Bladder microvascular endothelial cell (primary cell): ENCODE data around the gene ARR3. TPM values are rescaled to one million over a fixed set of nuclear protein-coding genes. Genes with fewer than 3 reads are reported as not detected.

ENCODE experiments used
- total RNA-seq: library from RNA; depleted of rRNA; stranded (reverse); fragments of >200 nt; gene quantifications from 2 replicates; pipeline ENCODE4 v1.2.3, GENCODE V29; 2014

Gene ARR3
- not detected in 2 replicates for total RNA-seq

GRCh38 chrX:70268034-70268433 lies at the start of gene ARR3:
TSS of gene ARR3 (plus strand) at chrX:70268334. CDS start at chrX:70269386, 1,052 bp downstream.

GRCh38 chrX:70234355-70234754 lies 33.8 kb upstream of the ARR3 start, which contains the start of gene AWAT1:
TSS of gene AWAT1 (plus strand) at chrX:70234655. CDS start at chrX:70234696, 41 bp downstream.

DNA sequence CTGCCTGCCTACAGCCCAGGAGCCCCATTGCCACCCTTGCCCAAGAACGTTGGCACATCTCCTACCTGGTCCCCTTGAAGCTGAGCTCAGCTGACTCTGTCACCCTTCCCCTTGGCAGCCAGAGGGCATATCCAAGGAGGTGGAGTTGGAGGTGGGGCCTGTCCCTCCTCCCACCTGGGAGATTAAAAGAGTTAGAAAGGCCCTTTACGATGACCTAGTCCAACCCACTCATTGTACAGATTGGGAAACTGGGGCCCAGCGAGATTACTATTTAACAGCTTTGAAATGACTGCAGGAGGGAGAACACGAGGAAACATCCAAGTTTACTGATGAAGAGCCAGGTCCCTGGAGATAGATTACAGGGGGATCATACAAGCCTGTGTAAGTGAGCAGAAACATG lies 8.0 kb upstream of the ARR3 start, which contains the start of gene P2RY4:
Gene P2RY4, minus strand, starts transcription at position 101 of the 400 bp plus-strand sequence. CDS start 580 bp downstream, outside the sequence.

GRCh38 chrX:70281951-70282350 lies 13.8 kb downstream of the ARR3 start, which contains the start of gene RAB41:
TSS of gene RAB41 (plus strand) at chrX:70282172. CDS start at chrX:70282218, 46 bp downstream.

DNA sequence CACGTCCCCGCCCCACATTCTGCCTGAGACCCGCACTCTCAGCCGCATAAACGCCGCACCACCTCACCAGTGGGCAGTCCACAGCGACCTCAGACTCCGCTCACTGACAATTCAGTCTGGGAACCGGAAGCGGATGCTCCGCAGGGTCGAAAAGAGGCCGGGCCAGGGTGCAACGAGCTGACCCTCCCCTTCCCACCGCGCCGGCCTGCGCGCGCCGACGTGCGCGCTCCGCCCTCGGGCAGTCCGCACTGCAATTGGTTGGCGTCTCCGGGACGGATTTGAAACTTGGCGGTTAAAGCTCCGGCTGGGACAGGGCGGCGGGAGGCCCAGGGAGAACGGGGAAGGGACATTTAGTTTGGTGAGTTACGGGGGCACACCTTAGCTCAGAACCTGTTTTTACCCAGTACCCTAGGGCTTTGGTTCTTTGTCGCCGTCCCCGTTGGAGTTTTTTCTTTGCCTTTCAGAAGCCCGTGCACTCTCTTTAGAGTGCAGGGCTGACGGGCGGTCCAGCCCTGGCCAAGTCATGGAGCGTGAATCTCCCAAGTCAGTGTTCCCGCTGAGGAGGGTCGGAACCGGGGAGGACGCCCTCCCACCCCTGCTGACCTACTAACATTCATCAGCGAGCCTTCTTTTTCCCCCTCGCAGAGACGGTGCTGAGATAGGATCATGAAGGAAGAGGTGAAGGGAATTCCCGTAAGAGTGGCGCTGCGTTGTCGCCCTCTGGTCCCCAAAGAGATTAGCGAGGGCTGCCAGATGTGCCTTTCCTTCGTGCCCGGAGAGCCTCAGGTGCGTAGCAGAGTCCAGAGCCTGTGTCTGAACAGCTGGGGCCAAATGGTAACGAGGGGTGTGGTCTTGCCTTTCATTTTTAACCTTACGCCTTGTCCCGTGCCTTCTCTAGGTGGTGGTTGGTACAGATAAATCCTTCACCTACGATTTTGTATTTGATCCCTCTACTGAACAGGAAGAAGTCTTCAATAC lies 21.9 kb downstream of the ARR3 start, which contains the start of the genes KIF4A and PDZD11:
Gene KIF4A, plus strand, starts transcription at position 312 of the 978 bp plus-strand sequence. Its CDS starts 355 bp downstream, at position 667.
Gene PDZD11, minus strand, starts transcription at position 135 of the 978 bp plus-strand sequence. CDS start 586 bp downstream, outside the sequence.

Other genes starting within 250 kb of the ARR3 start
- gene AWAT2, start 218.4 kb upstream of the ARR3 start, total RNA-seq = 0.25 TPM in 1 of 2 replicates, not detected in the other
- gene OTUD6A, start 205.9 kb upstream of the ARR3 start, total RNA-seq = not detected in 2 replicates
- gene IGBP1, start 134.9 kb upstream of the ARR3 start, total RNA-seq = 69.3 and 74.0 TPM in 2 replicates
- 0.16 TPM in 1 of 2 replicates, not detected in the other for gene DGAT2L6, start 90.9 kb upstream of the ARR3 start, total RNA-seq
- gene AWAT1, start 33.7 kb upstream of the ARR3 start, total RNA-seq = not detected in 2 replicates
- gene P2RY4, start 8.1 kb upstream of the ARR3 start, total RNA-seq = 0.06 TPM in 1 of 2 replicates, not detected in the other
- not detected in 2 replicates for gene RAB41, start 13.8 kb downstream of the ARR3 start, total RNA-seq
- gene PDZD11, start 21.6 kb downstream of the ARR3 start, total RNA-seq = 30.0 and 31.4 TPM in 2 replicates
- 11.3 and 13.8 TPM in 2 replicates for gene KIF4A, start 21.8 kb downstream of the ARR3 start, total RNA-seq
- gene GDPD2, start 155.0 kb downstream of the ARR3 start, total RNA-seq = not detected in 2 replicates
- gene DLG3, start 176.5 kb downstream of the ARR3 start, total RNA-seq = 0.32 and 1.4 TPM in 2 replicates